Superior temporal gyrus (tissue), 1 donor: ENCODE measurements around the gene CRB3.
"Not testable (repeated sequence)": the region's sequence is repeated elsewhere in the genome, so short reads cannot be mapped to it uniquely, and the experiment has no call there.

Experiments
- DNase-seq: peaks from one replicate; pipeline ENCODE4 v3.0.0-alpha.2; 2016; ENCODE audit errors: extremely low spot score

Gene CRB3

GRCh38 chr19:6464070-6464873 lies at the start of gene CRB3:
Gene CRB3, plus strand, starts transcription at chr19:6464271. Its CDS starts 431 bp downstream, at chr19:6464702.
- no peak for DNase-seq

- DNase-seq: no peak
Measured at GRCh38 chr19:6414793-6415590, 49.1 kb upstream of the CRB3 start.

- no peak for DNase-seq
Measured at GRCh38 chr19:6415591-6416190, 48.4 kb upstream of the CRB3 start.

- DNase-seq: no peak
Measured at GRCh38 chr19:6416658-6417405, 47.2 kb upstream of the CRB3 start.

GRCh38 chr19:6417713-6418561 lies 46.1 kb upstream of the CRB3 start:
- peak; percentile 58 for DNase-seq

- no peak for DNase-seq
Measured at GRCh38 chr19:6418562-6418932, 45.5 kb upstream of the CRB3 start.

- no peak for DNase-seq
Measured at GRCh38 chr19:6421075-6422014, 42.7 kb upstream of the CRB3 start.

- no peak for DNase-seq
Measured at GRCh38 chr19:6423499-6424194, 40.4 kb upstream of the CRB3 start.

GRCh38 chr19:6424195-6424938 lies 39.7 kb upstream of the CRB3 start, which contains the start of gene KHSRP:
Gene KHSRP, minus strand, starts transcription at chr19:6424811. Its CDS starts 110 bp downstream, at chr19:6424701.
- no peak for DNase-seq

GRCh38 chr19:6424939-6425731 lies 38.9 kb upstream of the CRB3 start:
- peak; percentile 100 for DNase-seq

GRCh38 chr19:6425732-6426620 lies 38.1 kb upstream of the CRB3 start:
- DNase-seq: no peak

GRCh38 chr19:6427131-6427530 lies 36.9 kb upstream of the CRB3 start:
- DNase-seq: no peak

GRCh38 chr19:6428692-6429418 lies 35.2 kb upstream of the CRB3 start:
- not testable (repeated sequence) for DNase-seq

GRCh38 chr19:6429419-6430221 lies 34.5 kb upstream of the CRB3 start:
- no peak for DNase-seq

GRCh38 chr19:6431891-6432290 lies 32.2 kb upstream of the CRB3 start:
- DNase-seq: no peak
